K562 (cell line): ENCODE data around the gene KYAT1.

Experiments used
- BACH1 ChIP-seq: fragments of 200-800 bp; sonication (Bioruptor generic); IDR thresholded peaks from 2 replicates; pipeline ENCODE4 v1.6.1; 2016; ENCODE audit warnings: missing genetic modification characterization, missing compliant biosample characterization
- MYC ChIP-seq, 2 experiments: fragments of 250-450 bp in 1 of 2; sonication (Bioruptor Pico) in 1 of 2; IDR thresholded peaks; 2 replicates each; pipeline versions ENCODE4 v1.5.1 to v1.6.1; 2012 to 2021; ENCODE audit warnings: low read depth in 2 of 2, borderline replicate concordance in 1 of 2, improper control_type of control experiment in 1 of 2, low read length in 1 of 2, mild to moderate bottlenecking in 1 of 2, moderate library complexity in 1 of 2
- TF ChIP-seq, protein P1 (sequence below): sonication (generic); formaldehyde crosslinking; IDR thresholded peaks from 2 replicates; pipeline ENCODE4 v1.8.1; 2023; ENCODE audit warnings: missing genetic modification reagents, mild to moderate bottlenecking, borderline replicate concordance

DNA sequence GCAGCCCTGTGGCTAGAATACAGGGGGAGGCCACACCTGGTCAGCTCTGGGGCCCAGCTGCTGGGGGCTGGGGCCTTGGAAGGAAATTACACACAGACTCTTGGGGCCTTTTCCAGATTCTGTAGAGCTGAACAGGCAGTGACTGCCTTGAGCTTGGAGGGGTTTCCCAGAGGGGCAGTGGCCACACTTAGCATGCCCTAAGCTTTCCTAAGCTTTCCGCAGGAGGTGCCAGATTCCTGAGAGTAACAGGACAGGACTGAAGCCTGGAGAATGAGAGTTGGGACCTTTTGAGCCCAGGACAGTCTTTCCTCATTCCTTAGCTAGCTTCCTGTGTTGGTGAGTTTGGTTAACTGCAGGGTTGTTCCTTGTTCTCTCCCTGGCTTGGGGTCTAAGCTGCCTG is 93.3 kb downstream of the KYAT1 start:
- TF ChIP-seq MYC (IDR thresholded peaks at IDR 0.05; ENCODE audit: low read depth, low read length) (no peak), MYC (CRISPR knock-in tag; IDR thresholded peaks at IDR 0.05; ENCODE audit: borderline replicate concordance, low read depth) (no peak), BACH1 (tag) (no peak)
- TF ChIP-seq, protein P1, sequence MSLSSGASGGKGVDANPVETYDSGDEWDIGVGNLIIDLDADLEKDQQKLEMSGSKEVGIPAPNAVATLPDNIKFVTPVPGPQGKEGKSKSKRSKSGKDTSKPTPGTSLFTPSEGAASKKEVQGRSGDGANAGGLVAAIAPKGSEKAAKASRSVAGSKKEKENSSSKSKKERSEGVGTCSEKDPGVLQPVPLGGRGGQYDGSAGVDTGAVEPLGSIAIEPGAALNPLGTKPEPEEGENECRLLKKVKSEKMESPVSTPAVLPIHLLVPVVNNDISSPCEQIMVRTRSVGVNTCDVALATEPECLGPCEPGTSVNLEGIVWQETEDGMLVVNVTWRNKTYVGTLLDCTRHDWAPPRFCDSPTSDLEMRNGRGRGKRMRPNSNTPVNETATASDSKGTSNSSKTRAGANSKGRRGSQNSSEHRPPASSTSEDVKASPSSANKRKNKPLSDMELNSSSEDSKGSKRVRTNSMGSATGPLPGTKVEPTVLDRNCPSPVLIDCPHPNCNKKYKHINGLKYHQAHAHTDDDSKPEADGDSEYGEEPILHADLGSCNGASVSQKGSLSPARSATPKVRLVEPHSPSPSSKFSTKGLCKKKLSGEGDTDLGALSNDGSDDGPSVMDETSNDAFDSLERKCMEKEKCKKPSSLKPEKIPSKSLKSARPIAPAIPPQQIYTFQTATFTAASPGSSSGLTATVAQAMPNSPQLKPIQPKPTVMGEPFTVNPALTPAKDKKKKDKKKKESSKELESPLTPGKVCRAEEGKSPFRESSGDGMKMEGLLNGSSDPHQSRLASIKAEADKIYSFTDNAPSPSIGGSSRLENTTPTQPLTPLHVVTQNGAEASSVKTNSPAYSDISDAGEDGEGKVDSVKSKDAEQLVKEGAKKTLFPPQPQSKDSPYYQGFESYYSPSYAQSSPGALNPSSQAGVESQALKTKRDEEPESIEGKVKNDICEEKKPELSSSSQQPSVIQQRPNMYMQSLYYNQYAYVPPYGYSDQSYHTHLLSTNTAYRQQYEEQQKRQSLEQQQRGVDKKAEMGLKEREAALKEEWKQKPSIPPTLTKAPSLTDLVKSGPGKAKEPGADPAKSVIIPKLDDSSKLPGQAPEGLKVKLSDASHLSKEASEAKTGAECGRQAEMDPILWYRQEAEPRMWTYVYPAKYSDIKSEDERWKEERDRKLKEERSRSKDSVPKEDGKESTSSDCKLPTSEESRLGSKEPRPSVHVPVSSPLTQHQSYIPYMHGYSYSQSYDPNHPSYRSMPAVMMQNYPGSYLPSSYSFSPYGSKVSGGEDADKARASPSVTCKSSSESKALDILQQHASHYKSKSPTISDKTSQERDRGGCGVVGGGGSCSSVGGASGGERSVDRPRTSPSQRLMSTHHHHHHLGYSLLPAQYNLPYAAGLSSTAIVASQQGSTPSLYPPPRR (CRISPR knock-in tag): no peak
